HepG2 (cell line): ENCODE data around the gene ADCY7. TPM values are rescaled to one million over a fixed set of nuclear protein-coding genes. Genes with fewer than 3 reads are reported as not detected.

Source experiments
- ATRX ChIP-seq: sonication (generic); formaldehyde crosslinking; IDR thresholded peaks from 2 replicates; pipeline ENCODE4 v1.4.0; 2020; ENCODE audit warnings: missing genetic modification reagents, borderline replicate concordance
- CEBPG ChIP-seq: IDR thresholded peaks from 2 replicates; pipeline ENCODE4 v1.6.1; 2016
- CHCHD3 ChIP-seq: sonication (generic); formaldehyde crosslinking; IDR thresholded peaks from 2 replicates; pipeline ENCODE4 v1.8.0; 2022; ENCODE audit warnings: mild to moderate bottlenecking, missing genetic modification reagents, moderate library complexity
- EED ChIP-seq: sonication (generic); formaldehyde crosslinking; IDR thresholded peaks from 2 replicates; pipeline ENCODE4 v1.5.0; 2020; ENCODE audit warnings: mild to moderate bottlenecking, missing genetic modification reagents
- FOSL2 ChIP-seq: sonication (generic); formaldehyde crosslinking; IDR thresholded peaks from 2 replicates; pipeline ENCODE4 v1.4.0; 2020; ENCODE audit warnings: missing genetic modification reagents
- HCFC1 ChIP-seq: fragments of 150-350 bp; IDR thresholded peaks from 2 replicates; pipeline ENCODE4 v1.6.1; 2014; ENCODE audit warnings: low read depth, low read length
- HIVEP1 ChIP-seq: sonication (generic); formaldehyde crosslinking; IDR thresholded peaks from 2 replicates; pipeline ENCODE4 v1.4.0; 2020; ENCODE audit warnings: mild to moderate bottlenecking, missing genetic modification reagents
- HOXA7 ChIP-seq: sonication (generic); formaldehyde crosslinking; IDR thresholded peaks from 2 replicates; pipeline ENCODE4 v1.8.1; 2022; ENCODE audit warnings: mild to moderate bottlenecking, missing genetic modification reagents, moderate library complexity
- JUNB ChIP-seq: sonication (generic); formaldehyde crosslinking; IDR thresholded peaks from 2 replicates; pipeline ENCODE4 v1.8.0; 2022; ENCODE audit warnings: missing genetic modification reagents, mild to moderate bottlenecking, borderline replicate concordance
- LCORL ChIP-seq, 2 experiments: fragments of 450-650 bp in 1 of 2; sonication (generic) in 1 of 2; formaldehyde crosslinking in 1 of 2; IDR thresholded peaks; 2 replicates each; pipeline versions ENCODE4 v1.5.0 to v1.6.1; 2017 to 2020; ENCODE audit warnings: antibody characterized with exemption in 1 of 2, missing genetic modification reagents in 1 of 2
- NFAT5 ChIP-seq: sonication (generic); formaldehyde crosslinking; IDR thresholded peaks from 2 replicates; pipeline ENCODE4 v1.4.0; 2020; ENCODE audit warnings: missing genetic modification reagents
- PHF8 ChIP-seq: sonication (generic); formaldehyde crosslinking; IDR thresholded peaks from 2 replicates; pipeline ENCODE4 v1.5.0; 2020; ENCODE audit warnings: missing genetic modification reagents
- SNAPC2 ChIP-seq: sonication (generic); formaldehyde crosslinking; IDR thresholded peaks from 2 replicates; pipeline ENCODE4 v1.8.1; 2022; ENCODE audit warnings: mild to moderate bottlenecking, missing genetic modification reagents
- SRSF1 ChIP-seq: fragments of 200-400 bp; formaldehyde crosslinking; optimal IDR thresholded peaks from 2 replicates; pipeline ENCODE3; 2017; ENCODE audit warnings: mild to moderate bottlenecking, low read depth, low read length, moderate library complexity
- ZBTB38 ChIP-seq: sonication (generic); formaldehyde crosslinking; IDR thresholded peaks from 2 replicates; pipeline ENCODE4 v1.5.1; 2020; ENCODE audit warnings: mild to moderate bottlenecking, missing genetic modification reagents
- ZNF234 ChIP-seq: sonication (generic); formaldehyde crosslinking; conservative IDR thresholded peaks from 2 replicates; pipeline ENCODE4 v1.5.1; 2020; ENCODE audit warnings: mild to moderate bottlenecking, missing genetic modification reagents
- ZNF501 ChIP-seq: sonication (generic); formaldehyde crosslinking; IDR thresholded peaks from 2 replicates; pipeline ENCODE4 v1.5.1; 2020; ENCODE audit warnings: mild to moderate bottlenecking, moderate library complexity, missing genetic modification reagents
- ZNF546 ChIP-seq: sonication (generic); formaldehyde crosslinking; conservative IDR thresholded peaks from 2 replicates; pipeline ENCODE4 v1.8.1; 2023; ENCODE audit warnings: mild to moderate bottlenecking, missing genetic modification reagents
- ZNF780A ChIP-seq: sonication (generic); formaldehyde crosslinking; IDR thresholded peaks from 2 replicates; pipeline ENCODE4 v1.8.0; 2022; ENCODE audit warnings: mild to moderate bottlenecking, missing genetic modification reagents, moderate library complexity
- polyA plus RNA-seq, 8 experiments: library from polyadenylated mRNA; depleted of rRNA in 3 of 8; stranded (reverse) in 7 of 8; unstranded in 1 of 8; fragments of >200 nt; fragmentation: Illumina TruSeq in 4 of 8; extraction: Trizol in 4 of 8; gene quantifications; 2 replicates each; pipeline versions ENCODE4 v1.2.1 to v1.2.3, GENCODE V29; 2011 to 2016; ENCODE audit warnings: low read depth in 4 of 8, missing spikeins in 1 of 8, mixed read lengths in 1 of 8; ENCODE audit not compliant: insufficient read depth in 1 of 8
- total RNA-seq, 5 experiments: library from RNA; depleted of rRNA; stranded (reverse); fragments of >200 nt; fragmentation: Illumina TruSeq; extraction: Trizol; gene quantifications; 2 replicates each; pipeline ENCODE4 v1.2.3, GENCODE V29; 2016; ENCODE audit warnings: low read depth in 1 of 5
- TF ChIP-seq, protein P1 (sequence below): IDR thresholded peaks from 2 replicates; pipeline ENCODE4 v1.6.1; 2012; ENCODE audit warnings: inconsistent platforms
- TF ChIP-seq, protein P2 (sequence below): IDR thresholded peaks from 2 replicates; pipeline ENCODE4 v1.6.1; 2016; ENCODE audit warnings: mild to moderate bottlenecking, missing biosample characterization, missing genetic modification reagents
- TF ChIP-seq, protein P3 (sequence below): sonication (generic); formaldehyde crosslinking; IDR thresholded peaks from 2 replicates; pipeline ENCODE4 v1.4.0; 2020; ENCODE audit warnings: mild to moderate bottlenecking, missing genetic modification reagents

The ADCY7 gene
- total and polyA plus RNA-seq, 2 of the 13 experiments (the other 11 are each of a cell fraction or from before 2014, with no cell fraction given): 2.2 to 4.3 TPM

- TF ChIP-seq, protein P1, sequence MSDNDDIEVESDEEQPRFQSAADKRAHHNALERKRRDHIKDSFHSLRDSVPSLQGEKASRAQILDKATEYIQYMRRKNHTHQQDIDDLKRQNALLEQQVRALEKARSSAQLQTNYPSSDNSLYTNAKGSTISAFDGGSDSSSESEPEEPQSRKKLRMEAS: peak; percentile 68
- TF ChIP-seq CHCHD3 (CRISPR knock-in tag): no peak
- no peak for TF ChIP-seq ZBTB38 (CRISPR knock-in tag)
- TF ChIP-seq ZNF546 (CRISPR knock-in tag): no peak
- no peak for TF ChIP-seq CEBPG (CRISPR knock-in tag)
- TF ChIP-seq EED (CRISPR knock-in tag): no peak
- TF ChIP-seq HOXA7: no peak
- TF ChIP-seq, protein P2, sequence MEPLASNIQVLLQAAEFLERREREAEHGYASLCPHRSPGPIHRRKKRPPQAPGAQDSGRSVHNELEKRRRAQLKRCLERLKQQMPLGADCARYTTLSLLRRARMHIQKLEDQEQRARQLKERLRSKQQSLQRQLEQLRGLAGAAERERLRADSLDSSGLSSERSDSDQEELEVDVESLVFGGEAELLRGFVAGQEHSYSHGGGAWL (CRISPR knock-in tag): peak; percentile 63; the same call in 1 of the 2 replicates
- no peak for TF ChIP-seq JUNB (CRISPR knock-in tag)
- TF ChIP-seq SRSF1: no peak
- no peak for TF ChIP-seq ATRX (CRISPR knock-in tag)
- TF ChIP-seq ZNF780A (CRISPR knock-in tag): no peak
- no peak for TF ChIP-seq ZNF234
- peak; percentile 67 for TF ChIP-seq FOSL2 (CRISPR knock-in tag)
- TF ChIP-seq PHF8 (CRISPR knock-in tag): peak; percentile 20; the same call in 1 of the 2 replicates
- TF ChIP-seq ZNF501 (CRISPR knock-in tag): peak; percentile 61; the same call in 1 of the 2 replicates
- TF ChIP-seq SNAPC2 (CRISPR knock-in tag): 0 out of 2 replicates have a peak, but pooled peaks have one; percentile 62
- TF ChIP-seq LCORL (IDR thresholded peaks at IDR 0.05): no peak
- no peak for TF ChIP-seq LCORL (CRISPR knock-in tag; IDR thresholded peaks at IDR 0.05)
- TF ChIP-seq, protein P3, sequence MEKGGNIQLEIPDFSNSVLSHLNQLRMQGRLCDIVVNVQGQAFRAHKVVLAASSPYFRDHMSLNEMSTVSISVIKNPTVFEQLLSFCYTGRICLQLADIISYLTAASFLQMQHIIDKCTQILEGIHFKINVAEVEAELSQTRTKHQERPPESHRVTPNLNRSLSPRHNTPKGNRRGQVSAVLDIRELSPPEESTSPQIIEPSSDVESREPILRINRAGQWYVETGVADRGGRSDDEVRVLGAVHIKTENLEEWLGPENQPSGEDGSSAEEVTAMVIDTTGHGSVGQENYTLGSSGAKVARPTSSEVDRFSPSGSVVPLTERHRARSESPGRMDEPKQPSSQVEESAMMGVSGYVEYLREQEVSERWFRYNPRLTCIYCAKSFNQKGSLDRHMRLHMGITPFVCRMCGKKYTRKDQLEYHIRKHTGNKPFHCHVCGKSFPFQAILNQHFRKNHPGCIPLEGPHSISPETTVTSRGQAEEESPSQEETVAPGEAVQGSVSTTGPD: no peak
- no peak for TF ChIP-seq HCFC1
- TF ChIP-seq HIVEP1 (CRISPR knock-in tag): no peak
- TF ChIP-seq NFAT5 (CRISPR knock-in tag): no peak
Observed at GRCh38 chr16:50245417-50246298, 20.7 kb upstream of the ADCY7 start (continued).
